H1 (cell line): ENCODE data around the gene INTS15. TPM values are rescaled to one million over a fixed set of nuclear protein-coding genes. Genes with fewer than 3 reads are reported as not detected.

ENCODE experiments used
- CTCF ChIA-PET: fragments of 300-600 bp; sonication (Branson Sonifier 250); formaldehyde crosslinking; loops from one replicate; lab custom pipeline; 2021; ENCODE audit not compliant: partially characterized antibody; lab: Charles Lee
- POLR2A ChIA-PET: fragments of 300-600 bp; sonication (Branson Sonifier 250); formaldehyde crosslinking; loops from one replicate; lab custom pipeline; 2021; ENCODE audit warnings: inconsistent platforms; ENCODE audit not compliant: partially characterized antibody; lab: Charles Lee
- DNase-seq, 2 experiments: peaks; one replicate each; pipeline versions ENCODE4 v3.0.0 to v3.0.0-alpha.2; 2010 to 2022; ENCODE audit warnings: low spot score in 2 of 2, low read depth in 1 of 2, mixed read lengths in 1 of 2
- FAIRE-seq: peaks from 2 replicates; lab custom pipeline; 2011; peaks lifted over from hg19 to GRCh38; lab: Jason Lieb, UNC
- H2AFZ ChIP-seq: 2 replicates; pipeline ENCODE4 v1.8.1; 2012; ENCODE audit warnings: low read length, inconsistent platforms
- H2AK5ac ChIP-seq: 2 replicates; pipeline ENCODE4 v1.6.1; 2013; ENCODE audit warnings: low read depth, low read length
- H2BK120ac ChIP-seq: replicated peaks from 2 replicates; pipeline ENCODE3; 2013; ENCODE audit warnings: low read depth, low read length, inconsistent platforms
- H2BK12ac ChIP-seq: 2 replicates; pipeline ENCODE4 v1.6.1; 2013; ENCODE audit warnings: low read depth, low read length
- H2BK15ac ChIP-seq: 2 replicates; pipeline ENCODE4 v1.6.1; 2013; ENCODE audit warnings: low read length
- H2BK20ac ChIP-seq: 2 replicates; pipeline ENCODE4 v1.6.1; 2013; ENCODE audit warnings: low read length
- H2BK5ac ChIP-seq: 2 replicates; pipeline ENCODE4 v1.6.1; 2013; ENCODE audit warnings: low read depth, low read length
- H3K14ac ChIP-seq: 2 replicates; pipeline ENCODE4 v1.6.1; 2013; ENCODE audit warnings: inconsistent platforms; ENCODE audit not compliant: insufficient read length
- H3K18ac ChIP-seq: 2 replicates; pipeline ENCODE4 v1.6.1; 2013; ENCODE audit warnings: low read length; ENCODE audit errors: extremely low read depth
- H3K23ac ChIP-seq: 2 replicates; pipeline ENCODE4 v1.6.1; 2013; ENCODE audit warnings: inconsistent platforms; ENCODE audit not compliant: insufficient read length
- H3K23me2 ChIP-seq: 2 replicates; pipeline ENCODE4 v1.6.1; 2013; ENCODE audit warnings: low read depth, low read length
- H3K27ac ChIP-seq: 2 replicates; pipeline ENCODE4 v1.6.1; 2011; ENCODE audit warnings: low read depth, low read length, inconsistent platforms
- H3K27me3 ChIP-seq, 4 experiments: replicated peaks in 1 of 4; 1 replicate in 1 of 4; 2 replicates in 3 of 4; pipeline versions ENCODE4 v1.6.1 to v1.8.1; 2011 to 2013; ENCODE audit warnings: low read length in 3 of 4, mild to moderate bottlenecking in 3 of 4, inconsistent platforms in 2 of 4, mixed read lengths in 2 of 4, moderate library complexity in 1 of 4; ENCODE audit not compliant: control insufficient read depth in 3 of 4, insufficient read depth in 3 of 4; ENCODE audit errors: extremely low read depth in 1 of 4
- H3K36me3 ChIP-seq, 4 experiments: 2 replicates each; pipeline versions ENCODE4 v1.6.1 to v1.8.1; 2011 to 2013; ENCODE audit warnings: mild to moderate bottlenecking in 4 of 4, low read length in 3 of 4, moderate library complexity in 2 of 4, control low read depth in 1 of 4, inconsistent platforms in 1 of 4; ENCODE audit not compliant: insufficient read depth in 4 of 4, control insufficient read depth in 2 of 4
- H3K4ac ChIP-seq: replicated peaks from 2 replicates; pipeline ENCODE3; 2013; ENCODE audit warnings: low read length, low read depth, mixed read lengths, inconsistent platforms; ENCODE audit not compliant: insufficient read length
- H3K4me1 ChIP-seq, 4 experiments: replicated peaks in 1 of 4; 1 replicate in 1 of 4; 2 replicates in 3 of 4; pipeline versions ENCODE4 v1.6.1 to v1.8.1; 2011 to 2013; ENCODE audit warnings: low read length in 3 of 4, inconsistent platforms in 2 of 4, mixed read lengths in 1 of 4; ENCODE audit not compliant: insufficient read depth in 4 of 4, control insufficient read depth in 3 of 4
- H3K4me2 ChIP-seq, 2 experiments: 2 replicates each; pipeline versions ENCODE4 v1.6.1 to v1.8.1; 2011 to 2013; ENCODE audit warnings: low read depth in 2 of 2, low read length in 2 of 2, control low read depth in 1 of 2, inconsistent platforms in 1 of 2, mild to moderate bottlenecking in 1 of 2; ENCODE audit not compliant: insufficient read depth in 1 of 2
- H3K4me3 ChIP-seq, 4 experiments: fragments of 200-600, 300-600 bp in 1 of 4; sonication (generic), shearing (Covaris generic), sonication (Bioruptor Twin) in 1 of 4; 2 replicates each; pipeline versions ENCODE4 v1.5.1 to v1.8.1; 2011 to 2016; ENCODE audit warnings: low read length in 4 of 4, low read depth in 3 of 4, control low read depth in 2 of 4, inconsistent platforms in 2 of 4, mild to moderate bottlenecking in 2 of 4, mixed read lengths in 1 of 4, moderate library complexity in 1 of 4; ENCODE audit not compliant: insufficient read depth in 2 of 4; ENCODE audit errors: extremely low read depth in 1 of 4
- H3K56ac ChIP-seq: replicated peaks from 2 replicates; pipeline ENCODE3; 2013; ENCODE audit warnings: low read depth, mild to moderate bottlenecking, mixed read lengths, low read length, inconsistent platforms; ENCODE audit not compliant: insufficient read length
- H3K79me1 ChIP-seq: 2 replicates; pipeline ENCODE4 v1.6.1; 2013; ENCODE audit warnings: low read depth, low read length, control low read depth
- H3K79me2 ChIP-seq, 2 experiments: 2 replicates each; pipeline versions ENCODE4 v1.6.1 to v1.8.1; 2012 to 2013; ENCODE audit warnings: low read length in 2 of 2, mild to moderate bottlenecking in 2 of 2, inconsistent platforms in 1 of 2; ENCODE audit not compliant: insufficient read depth in 2 of 2, control insufficient read depth in 1 of 2
- H3K9ac ChIP-seq, 4 experiments: replicated peaks in 1 of 4; 1 replicate in 1 of 4; 2 replicates in 3 of 4; pipeline versions ENCODE4 v1.6.1 to v1.8.1; 2011 to 2013; ENCODE audit warnings: low read depth in 3 of 4, low read length in 3 of 4, control low read depth in 2 of 4, mild to moderate bottlenecking in 2 of 4, moderate library complexity in 2 of 4, inconsistent platforms in 1 of 4; ENCODE audit errors: extremely low read depth in 1 of 4
- H3K9me3 ChIP-seq, 2 experiments: 2 replicates each; pipeline versions ENCODE4 v1.6.1 to v1.8.1; 2012 to 2013; ENCODE audit warnings: mild to moderate bottlenecking in 2 of 2, moderate library complexity in 2 of 2, control low read depth in 1 of 2, inconsistent platforms in 1 of 2, low read depth in 1 of 2, low read length in 1 of 2, mixed read lengths in 1 of 2; ENCODE audit not compliant: insufficient read depth in 2 of 2
- H4K20me1 ChIP-seq, 2 experiments: replicated peaks in 1 of 2; 2 replicates each; pipeline versions ENCODE3 to v1.8.1; 2011 to 2013; ENCODE audit warnings: inconsistent platforms in 2 of 2, low read length in 2 of 2, mild to moderate bottlenecking in 1 of 2; ENCODE audit not compliant: insufficient read depth in 2 of 2, control insufficient read depth in 1 of 2
- H4K5ac ChIP-seq: 2 replicates; pipeline ENCODE4 v1.6.1; 2013; ENCODE audit warnings: low read length, low read depth, mixed read lengths, inconsistent platforms; ENCODE audit not compliant: insufficient read length
- H4K8ac ChIP-seq: 2 replicates; pipeline ENCODE4 v1.8.0; 2013; ENCODE audit warnings: mild to moderate bottlenecking, moderate library complexity, low read length, inconsistent platforms; ENCODE audit not compliant: insufficient read depth; ENCODE audit errors: extremely low read depth
- H4K91ac ChIP-seq: replicated peaks from 2 replicates; pipeline ENCODE3; 2013; ENCODE audit warnings: low read length, mixed read lengths, inconsistent platforms; ENCODE audit not compliant: insufficient read length
- EGR1 ChIP-seq: IDR thresholded peaks from 2 replicates; pipeline ENCODE4 v1.6.1; 2011; ENCODE audit warnings: low read depth, low read length, borderline replicate concordance
- RAD21 ChIP-seq, 2 experiments: IDR thresholded peaks in 1 of 2; conservative IDR thresholded peaks in 1 of 2; 2 replicates each; pipeline ENCODE4 v1.6.1; 2011; ENCODE audit warnings: low read depth in 2 of 2, low read length in 2 of 2, improper control_type of control experiment in 1 of 2, inconsistent platforms in 1 of 2, mild to moderate bottlenecking in 1 of 2, moderate library complexity in 1 of 2
- SP1 ChIP-seq: IDR thresholded peaks from 2 replicates; pipeline ENCODE4 v1.6.1; 2011; ENCODE audit warnings: low read depth, low read length
- YY1 ChIP-seq: IDR thresholded peaks from 2 replicates; pipeline ENCODE4 v1.6.1; 2011; ENCODE audit warnings: low read depth, mild to moderate bottlenecking, low read length
- WGBS, 2 experiments: shearing (Covaris generic) in 1 of 2; methylation state at CpG; one replicate each; pipeline versions ENCODE4 v1.1.6 to v1.1.7; 2013 to 2015; ENCODE audit warnings: low lambda C conversion rate in 2 of 2, mixed read lengths in 2 of 2, inconsistent platforms in 1 of 2, low coverage in 1 of 2, missing lambda C conversion rate in 1 of 2; ENCODE audit not compliant: insufficient replicate concordance in 2 of 2, insufficient coverage in 1 of 2, insufficient read length in 1 of 2; ENCODE audit errors: extremely low coverage in 1 of 2, missing lambda C conversion rate in 1 of 2; 5-methylcytosine and 5-hydroxymethylcytosine counted together
- polyA plus RNA-seq, 7 experiments: library from polyadenylated mRNA; depleted of rRNA in 3 of 7; stranded (reverse) in 5 of 7; unstranded in 2 of 7; fragments of >200 nt in 5 of 7; fragments of 200-250 nt in 2 of 7; gene quantifications; 1 replicate in 5 of 7; 2 replicates in 1 of 7; 4 replicates in 1 of 7; pipeline versions ENCODE4 v1.2.1 to v1.2.3, GENCODE V29; 2011 to 2013; ENCODE audit warnings: missing spikeins in 2 of 7, mixed read lengths in 2 of 7
- total RNA-seq: library from RNA; stranded (reverse); fragmentation: NEBNext Ultra II Directional; extraction: Animal tissue kit (Norgen Biotek cat#: 25700); gene quantifications from 2 replicates; pipeline ENCODE4 v1.2.1, GENCODE V29; 2021
- TF ChIP-seq, protein P1 (sequence below): IDR thresholded peaks from 2 replicates; pipeline ENCODE4 v1.6.1; 2011; ENCODE audit warnings: low read depth, mild to moderate bottlenecking, low read length; ENCODE audit not compliant: insufficient read depth
- TF ChIP-seq, protein P2 (sequence below), 3 experiments: IDR thresholded peaks; 1 replicate in 2 of 3; 2 replicates in 1 of 3; pipeline versions ENCODE4 v1.5.1 to v1.6.1; 2011; ENCODE audit warnings: low read length in 3 of 3, mild to moderate bottlenecking in 3 of 3, inconsistent platforms in 2 of 3, low read depth in 1 of 3, moderate library complexity in 1 of 3; ENCODE audit not compliant: insufficient read depth in 1 of 3; ENCODE audit errors: control extremely low read depth in 1 of 3

INTS15 gene
- total and polyA plus RNA-seq, 2 of the 8 experiments (the other 6 are each of a cell fraction or from before 2014, with no cell fraction given) = 23.0 to 25.7 TPM

DNA sequence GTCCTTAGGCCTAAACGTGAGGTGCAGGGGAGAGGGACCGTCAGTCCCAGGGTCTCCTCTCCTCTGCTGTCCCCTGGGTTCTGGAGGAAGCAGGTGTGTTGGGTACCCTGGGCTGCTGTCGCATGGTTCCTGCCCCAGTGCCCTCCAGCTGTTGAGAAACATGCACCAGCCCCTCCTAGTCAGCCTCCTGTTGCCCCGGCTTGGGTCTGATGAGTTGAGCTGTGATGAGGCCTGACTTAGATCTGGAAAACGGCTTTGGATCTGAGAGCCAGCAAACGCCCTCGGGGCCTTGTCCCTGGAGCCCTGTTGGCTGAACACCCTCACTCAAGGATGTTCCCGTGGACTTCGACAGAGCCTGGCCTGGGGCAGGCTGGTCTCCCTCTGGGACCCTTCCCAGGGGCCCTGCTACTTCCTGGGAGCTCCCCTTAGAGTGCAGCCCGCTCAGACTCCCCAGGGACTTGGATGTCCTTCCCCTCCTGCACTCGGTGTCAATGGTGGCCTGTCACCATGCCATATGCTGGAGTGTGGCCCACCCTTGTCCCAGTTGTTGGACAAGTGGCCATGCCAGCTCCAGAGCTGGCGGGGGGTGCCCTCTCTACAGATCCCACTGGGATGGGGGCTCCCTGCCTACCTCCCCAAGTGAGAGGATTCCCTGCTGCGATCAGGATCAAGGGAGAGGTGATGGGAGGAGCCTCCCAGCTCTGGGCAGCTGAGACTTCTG is 59.6 kb downstream of the INTS15 start:
- no peak overlapping the region for H3K27ac ChIP-seq
- 85% methylated on average over 13 of the region's 13 CpGs; no CpG with 5 or more reads in 1 of the 2 experiments for WGBS, 2 experiments
- H2AFZ ChIP-seq = no peak overlapping the region
- H3K4ac ChIP-seq = no peak overlapping the region
- H4K91ac ChIP-seq = no peak overlapping the region
- H3K18ac ChIP-seq = no peak overlapping the region
- H3K23me2 ChIP-seq = no peaks in the 10 kb centered on the region
- H2AK5ac ChIP-seq = no peak overlapping the region
- no peak overlapping the region for H2BK120ac ChIP-seq
- H3K4me1 ChIP-seq = no peaks in the 10 kb centered on the region
- POLR2A ChIA-PET = interaction anchor here (0.6 to 1.5 kb wide), 4 partner anchors 10 to 97 kb away, joined by 3 to 7 read pairs (median 4); no protein-coding TSS in a partner anchor
- H3K23ac ChIP-seq = no peak overlapping the region
- peaks cover 0 to 2% of the 10 kb centered on the region in 2 experiments for H4K20me1 ChIP-seq
- no peaks in the 10 kb centered on the region for H3K79me2 ChIP-seq
- FAIRE-seq = no peak
- TF ChIP-seq RAD21 (IDR thresholded peaks at IDR 0.05 in 1 of 2, conservative IDR thresholded peaks at IDR 0.05 in 1 of 2; ENCODE audit: low read depth in 2 of 2, low read length in 2 of 2) (no peak), SP1 (no peak), YY1 (no peak), EGR1 (no peak)
- TF ChIP-seq, protein P1, sequence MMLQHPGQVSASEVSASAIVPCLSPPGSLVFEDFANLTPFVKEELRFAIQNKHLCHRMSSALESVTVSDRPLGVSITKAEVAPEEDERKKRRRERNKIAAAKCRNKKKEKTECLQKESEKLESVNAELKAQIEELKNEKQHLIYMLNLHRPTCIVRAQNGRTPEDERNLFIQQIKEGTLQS = no peak
- TF ChIP-seq, protein P2, sequence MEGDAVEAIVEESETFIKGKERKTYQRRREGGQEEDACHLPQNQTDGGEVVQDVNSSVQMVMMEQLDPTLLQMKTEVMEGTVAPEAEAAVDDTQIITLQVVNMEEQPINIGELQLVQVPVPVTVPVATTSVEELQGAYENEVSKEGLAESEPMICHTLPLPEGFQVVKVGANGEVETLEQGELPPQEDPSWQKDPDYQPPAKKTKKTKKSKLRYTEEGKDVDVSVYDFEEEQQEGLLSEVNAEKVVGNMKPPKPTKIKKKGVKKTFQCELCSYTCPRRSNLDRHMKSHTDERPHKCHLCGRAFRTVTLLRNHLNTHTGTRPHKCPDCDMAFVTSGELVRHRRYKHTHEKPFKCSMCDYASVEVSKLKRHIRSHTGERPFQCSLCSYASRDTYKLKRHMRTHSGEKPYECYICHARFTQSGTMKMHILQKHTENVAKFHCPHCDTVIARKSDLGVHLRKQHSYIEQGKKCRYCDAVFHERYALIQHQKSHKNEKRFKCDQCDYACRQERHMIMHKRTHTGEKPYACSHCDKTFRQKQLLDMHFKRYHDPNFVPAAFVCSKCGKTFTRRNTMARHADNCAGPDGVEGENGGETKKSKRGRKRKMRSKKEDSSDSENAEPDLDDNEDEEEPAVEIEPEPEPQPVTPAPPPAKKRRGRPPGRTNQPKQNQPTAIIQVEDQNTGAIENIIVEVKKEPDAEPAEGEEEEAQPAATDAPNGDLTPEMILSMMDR (IDR thresholded peaks at IDR 0.05; ENCODE audit: control extremely low read depth in 1 of 3, insufficient read depth in 1 of 3, low read depth in 1 of 3, low read length in 3 of 3) = no peak
- no peaks in the 10 kb centered on the region; the same call in 1 of the 2 replicates for H3K79me1 ChIP-seq
- H3K9me3 ChIP-seq = no peaks in the 10 kb centered on the region; a peak in 1 of 4 replicates
- no peak overlapping the region for H3K9ac ChIP-seq
- no peak overlapping the region for H2BK5ac ChIP-seq
- H4K5ac ChIP-seq = no peak overlapping the region
- H4K8ac ChIP-seq = peak overlapping the region; percentile 8; the same call in 1 of the 2 replicates
- no peak overlapping the region for H2BK12ac ChIP-seq
- no peak overlapping the region for H2BK20ac ChIP-seq
- no peak overlapping the region for H3K14ac ChIP-seq
- no peak overlapping the region for H3K4me2 ChIP-seq
- H3K27me3 ChIP-seq = no peaks in the 10 kb centered on the region; a peak in 1 of 7 replicates
- no peak overlapping the region for H3K56ac ChIP-seq
- peaks cover 0 to 28% (median 4%) of the 10 kb centered on the region in 4 experiments; a peak in 5 of 8 replicates for H3K36me3 ChIP-seq
- H3K4me3 ChIP-seq = no peak overlapping the region
- no peak for DNase-seq
- H2BK15ac ChIP-seq = no peak overlapping the region
- CTCF ChIA-PET = interaction anchor here (0.9 to 1.7 kb wide), 2 partner anchors 9 to 38 kb away, joined by 3 to 6 read pairs; no protein-coding TSS in a partner anchor
